IMR-90 (cell line): ENCODE measurements around the gene GCSH.

Experiments used
- CEBPB ChIP-seq: IDR thresholded peaks from 2 replicates; pipeline ENCODE4 v1.6.1; 2012; ENCODE audit warnings: low read depth, low read length, improper control_type of control experiment
- CHD1 ChIP-seq: IDR thresholded peaks from 2 replicates; pipeline ENCODE4 v1.6.1; 2012; ENCODE audit warnings: low read depth, low read length, improper control_type of control experiment
- FOS ChIP-seq: fragments of 150-350 bp; IDR thresholded peaks from 2 replicates; pipeline ENCODE4 v1.6.1; 2016; ENCODE audit warnings: low read depth, low read length
- POLR2A ChIP-seq: IDR thresholded peaks from 2 replicates; pipeline ENCODE4 v1.6.1; 2012; ENCODE audit warnings: mild to moderate bottlenecking, low read depth, low read length
- RAD21 ChIP-seq: IDR thresholded peaks from 2 replicates; pipeline ENCODE4 v1.6.1; 2012; ENCODE audit warnings: low read length, improper control_type of control experiment
- SMC3 ChIP-seq: fragments of 150-350 bp; IDR thresholded peaks from 2 replicates; pipeline ENCODE4 v1.6.1; 2016; ENCODE audit warnings: low read depth, mild to moderate bottlenecking, antibody characterized with exemption, low read length, moderate library complexity
- TF ChIP-seq, protein P1 (sequence below): conservative IDR thresholded peaks from 2 replicates; pipeline ENCODE4 v1.5.1; 2012; ENCODE audit warnings: mild to moderate bottlenecking, low read depth, low read length, improper control_type of control experiment

GRCh38 chr16:81117436-81117835 lies 21.2 kb upstream of the GCSH start:
- TF ChIP-seq, protein P1, sequence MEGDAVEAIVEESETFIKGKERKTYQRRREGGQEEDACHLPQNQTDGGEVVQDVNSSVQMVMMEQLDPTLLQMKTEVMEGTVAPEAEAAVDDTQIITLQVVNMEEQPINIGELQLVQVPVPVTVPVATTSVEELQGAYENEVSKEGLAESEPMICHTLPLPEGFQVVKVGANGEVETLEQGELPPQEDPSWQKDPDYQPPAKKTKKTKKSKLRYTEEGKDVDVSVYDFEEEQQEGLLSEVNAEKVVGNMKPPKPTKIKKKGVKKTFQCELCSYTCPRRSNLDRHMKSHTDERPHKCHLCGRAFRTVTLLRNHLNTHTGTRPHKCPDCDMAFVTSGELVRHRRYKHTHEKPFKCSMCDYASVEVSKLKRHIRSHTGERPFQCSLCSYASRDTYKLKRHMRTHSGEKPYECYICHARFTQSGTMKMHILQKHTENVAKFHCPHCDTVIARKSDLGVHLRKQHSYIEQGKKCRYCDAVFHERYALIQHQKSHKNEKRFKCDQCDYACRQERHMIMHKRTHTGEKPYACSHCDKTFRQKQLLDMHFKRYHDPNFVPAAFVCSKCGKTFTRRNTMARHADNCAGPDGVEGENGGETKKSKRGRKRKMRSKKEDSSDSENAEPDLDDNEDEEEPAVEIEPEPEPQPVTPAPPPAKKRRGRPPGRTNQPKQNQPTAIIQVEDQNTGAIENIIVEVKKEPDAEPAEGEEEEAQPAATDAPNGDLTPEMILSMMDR, result no peak
- no peak for TF ChIP-seq POLR2A
- no peak for TF ChIP-seq CHD1
- TF ChIP-seq CEBPB, result no peak
- TF ChIP-seq RAD21, result no peak
- no peak for TF ChIP-seq FOS
- no peak for TF ChIP-seq SMC3
